GM12878 (cell line): ENCODE data around the gene CNTN4. TPM values are rescaled to one million over a fixed set of nuclear protein-coding genes. Genes with fewer than 3 reads are reported as not detected.
A peak's percentile ranks its signal among the peaks of the same experiment; 100 is the strongest.
"Not testable (repeated sequence)": the region's sequence is repeated elsewhere in the genome, so short reads cannot be mapped to it uniquely, and the experiment has no call there.

Source experiments
- ATAC-seq: fragments of 200-7000 bp; cut with Tn5 transposase; 3 replicates; pipeline ENCODE4 v1.9.1; 2020; ENCODE audit warnings: mild to moderate bottlenecking, moderate library complexity
- BruUV-seq: library from RNA; stranded (reverse); fragments of 400-500 nt; replicated peaks from 2 replicates; lab custom pipeline; 2021; lab: Mats Ljungman, UMichigan
- CTCF ChIA-PET: fragments of 300-600 bp; sonication (Branson Sonifier 250); formaldehyde crosslinking; extraction: SDS; loops from one replicate; lab custom pipeline; 2021; ENCODE audit warnings: inconsistent platforms; lab: Yijun Ruan, JAX
- POLR2A ChIA-PET: fragments of 350-600 bp; formaldehyde crosslinking; extraction: SDS; loops from one replicate; lab custom pipeline; 2021; ENCODE audit warnings: inconsistent platforms; lab: Charles Lee
- RAD21 ChIA-PET: fragments of 300-600 bp; sonication (Branson Sonifier 250); formaldehyde crosslinking; loops from one replicate; lab custom pipeline; 2023; ENCODE audit warnings: antibody characterized with exemption; ENCODE audit not compliant: unreplicated experiment; lab: Charles Lee
- SMC1A ChIA-PET: fragments of 300-600 bp; sonication (Branson Sonifier 250); formaldehyde crosslinking; loops from one replicate; lab custom pipeline; 2023; ENCODE audit not compliant: unreplicated experiment, uncharacterized antibody; lab: Charles Lee
- DNase-seq: peaks from one replicate; pipeline ENCODE4 v3.0.0-alpha.2; 2011; ENCODE audit warnings: low read depth, low spot score
- FAIRE-seq: peaks from 3 replicates; lab custom pipeline; 2011; peaks lifted over from hg19 to GRCh38; lab: Jason Lieb, UNC
- H2AFZ ChIP-seq: 2 replicates; pipeline ENCODE4 v1.6.0; 2011; ENCODE audit warnings: low read depth, low read length, control low read depth; ENCODE audit not compliant: control insufficient read depth
- H3K27ac ChIP-seq: 2 replicates; pipeline ENCODE4 v1.5.1; 2011; ENCODE audit warnings: control low read depth; ENCODE audit not compliant: control insufficient read depth, insufficient read depth
- H3K27me3 ChIP-seq, 2 experiments: replicated peaks in 1 of 2; 2 replicates each; pipeline versions ENCODE4 v1.6.0 to v1.6.1; 2011; ENCODE audit warnings: low read length in 1 of 2; ENCODE audit not compliant: control insufficient read depth in 2 of 2, insufficient read depth in 2 of 2
- H3K36me3 ChIP-seq, 2 experiments: 2 replicates each; pipeline ENCODE4 v1.5.1; 2011; ENCODE audit warnings: low read length in 1 of 2; ENCODE audit not compliant: control insufficient read depth in 2 of 2, insufficient read depth in 2 of 2
- H3K4me1 ChIP-seq: 2 replicates; pipeline ENCODE4 v1.6.1; 2011; ENCODE audit warnings: mild to moderate bottlenecking, low read length, moderate library complexity, mixed read lengths; ENCODE audit not compliant: control insufficient read depth, insufficient read depth
- H3K4me2 ChIP-seq: 2 replicates; pipeline ENCODE4 v1.6.0; 2011; ENCODE audit warnings: control low read depth; ENCODE audit not compliant: control insufficient read depth, insufficient read depth
- H3K4me3 ChIP-seq: fragments of 200-600 bp; sonication (generic); 2 replicates; pipeline ENCODE4 v1.5.1; 2016
- H3K79me2 ChIP-seq: 2 replicates; pipeline ENCODE4 v1.6.0; 2011; ENCODE audit warnings: low read length; ENCODE audit not compliant: control insufficient read depth, insufficient read depth
- H3K9ac ChIP-seq: 2 replicates; pipeline ENCODE4 v1.8.0; 2011; ENCODE audit warnings: low read length, control low read depth, mixed read lengths; ENCODE audit not compliant: control insufficient read depth, insufficient read depth
- H3K9me3 ChIP-seq: replicated peaks from 3 replicates; pipeline ENCODE4 v1.5.1; 2011; ENCODE audit warnings: mild to moderate bottlenecking, low read length; ENCODE audit not compliant: control insufficient read depth, insufficient read depth
- H4K20me1 ChIP-seq: 2 replicates; pipeline ENCODE4 v1.6.0; 2011; ENCODE audit not compliant: control insufficient read depth, insufficient read depth
- CBFB ChIP-seq: IDR thresholded peaks from 2 replicates; pipeline ENCODE4 v1.6.1; 2016; ENCODE audit warnings: antibody characterized with exemption, low read depth
- CEBPB ChIP-seq, 2 experiments: fragments of 150-350 bp in 1 of 2; IDR thresholded peaks; 2 replicates each; pipeline ENCODE4 v1.6.1; 2012 to 2014; ENCODE audit warnings: low read depth in 2 of 2, low read length in 2 of 2, borderline replicate concordance in 1 of 2, inconsistent platforms in 1 of 2
- EED ChIP-seq: sonication (generic); IDR thresholded peaks from 2 replicates; pipeline ENCODE4 v1.6.1; 2016; ENCODE audit warnings: antibody characterized with exemption, low read depth
- EP300 ChIP-seq, 2 experiments: fragments of 150-350 bp in 1 of 2; IDR thresholded peaks; 2 replicates each; pipeline ENCODE4 v1.6.1; 2011 to 2012; ENCODE audit warnings: low read depth in 2 of 2, low read length in 2 of 2, borderline replicate concordance in 1 of 2, improper control_type of control experiment in 1 of 2, inconsistent platforms in 1 of 2; ENCODE audit not compliant: control insufficient read depth in 1 of 2
- FOXM1 ChIP-seq: IDR thresholded peaks from 2 replicates; pipeline ENCODE4 v1.6.1; 2012; ENCODE audit warnings: low read depth, mild to moderate bottlenecking, inconsistent platforms, low read length, moderate library complexity
- MEF2A ChIP-seq: IDR thresholded peaks from 2 replicates; pipeline ENCODE4 v1.6.1; 2011; ENCODE audit warnings: low read depth, mild to moderate bottlenecking, low read length, moderate library complexity; ENCODE audit not compliant: insufficient read depth
- NFIC ChIP-seq: IDR thresholded peaks from 2 replicates; pipeline ENCODE4 v1.6.1; 2012; ENCODE audit warnings: low read depth, mild to moderate bottlenecking, inconsistent platforms, low read length, moderate library complexity
- PML ChIP-seq: IDR thresholded peaks from 2 replicates; pipeline ENCODE4 v1.6.1; 2012; ENCODE audit warnings: low read length, inconsistent platforms
- POU2F2 ChIP-seq: IDR thresholded peaks from 3 replicates; pipeline ENCODE4 v1.6.1; 2011; ENCODE audit warnings: low read depth, mild to moderate bottlenecking, low read length, borderline replicate concordance
- RUNX3 ChIP-seq: IDR thresholded peaks from 2 replicates; pipeline ENCODE4 v1.6.1; 2012; ENCODE audit warnings: low read length, inconsistent platforms
- YY1 ChIP-seq: IDR thresholded peaks from 2 replicates; pipeline ENCODE4 v1.6.1; 2011; ENCODE audit warnings: low read depth, mild to moderate bottlenecking, low read length
- WGBS: methylation state at CpG from one replicate; pipeline ENCODE4 v1.1.6; 2016; ENCODE audit warnings: low lambda C conversion rate; ENCODE audit not compliant: insufficient replicate concordance, insufficient coverage; ENCODE audit errors: missing lambda C conversion rate; 5-methylcytosine and 5-hydroxymethylcytosine counted together
- in situ Hi-C: fragments of 300-500 bp; cut with MboI; formaldehyde crosslinking; loops from 9 replicates; pipeline ENCODE4 v1.14.3; 2018; ENCODE audit warnings: mixed read lengths
- intact Hi-C: fragments of 100-400 bp; cut with micrococcal nuclease; formaldehyde crosslinking; loops from one replicate; pipeline ENCODE4 v1.14.2; 2022; ENCODE audit not compliant: unreplicated experiment
- polyA plus RNA-seq, 11 experiments: library from polyadenylated mRNA; depleted of rRNA in 4 of 11; unstranded in 6 of 11; stranded (reverse) in 5 of 11; fragments of >200 nt; fragmentation: Nextera tagmentation in 4 of 11; fragmentation: Illumina TruSeq in 1 of 11; extraction: Ambion mirVana in 4 of 11; extraction: Trizol in 1 of 11; gene quantifications; 1 replicate in 1 of 11; 2 replicates in 10 of 11; pipeline versions ENCODE4 v1.2.1 to v1.2.3, GENCODE V29; 2011 to 2016; ENCODE audit warnings: inconsistent platforms in 2 of 11, missing spikeins in 2 of 11, low read depth in 1 of 11
- total RNA-seq, 4 experiments: library from RNA; depleted of rRNA in 3 of 4; stranded (reverse); fragments of >200 nt in 3 of 4; fragmentation: Illumina TruSeq in 1 of 4; extraction: Trizol in 1 of 4; gene quantifications; 2 replicates each; pipeline versions ENCODE4 v1.2.1 to v1.2.3, GENCODE V29; 2013 to 2021

The CNTN4 gene
- total and polyA plus RNA-seq, 10 of the 15 experiments (the other 5 are each of a cell fraction or from before 2014, with no cell fraction given): 0.05 to 0.43 (median 0.15) TPM; not detected in 1

- H3K9me3 ChIP-seq, H4K20me1 ChIP-seq, in situ Hi-C loops, H3K9ac ChIP-seq, H3K79me2 ChIP-seq, H3K4me3 ChIP-seq, POLR2A ChIA-PET, H3K4me2 ChIP-seq, BruUV-seq, H3K36me3 ChIP-seq, H3K27me3 ChIP-seq, H2AFZ ChIP-seq, CTCF ChIA-PET: not testable (repeated sequence)
- SMC1A ChIA-PET: interaction anchor here (1.0 to 2.2 kb wide), 4 partner anchors 10 to 97 kb away, joined by 3 to 11 read pairs (median 4); no protein-coding TSS in a partner anchor
- RAD21 ChIA-PET: interaction anchor here (1.2 to 1.5 kb wide), 2 partner anchors 11 to 16 kb away, joined by 3 to 4 read pairs; no protein-coding TSS in a partner anchor
- peaks cover 12% of the 10 kb centered on the region for H3K4me1 ChIP-seq
- intact Hi-C loops: loop anchor here (1.0 kb wide), 1 partner anchor 8 kb away; no protein-coding TSS in a partner anchor
- TF ChIP-seq PML: 0 out of 2 replicates have a peak, but pooled peaks have one; percentile 65
- 0 out of 2 replicates have a peak, but pooled peaks have one; percentile 52 for TF ChIP-seq CBFB
- 0 out of 2 replicates have a peak, but pooled peaks have one; percentile 25 for TF ChIP-seq YY1
- 0 out of 2 replicates have a peak, but pooled peaks have one; percentile 41 for TF ChIP-seq MEF2A
- peak; percentile 49; the same call in 1 of the 2 replicates for TF ChIP-seq FOXM1
- peak; percentile 37; the same call in 1 of the 2 replicates for TF ChIP-seq EED
- 0 out of 3 replicates have a peak, but pooled peaks have one; percentile 17 for TF ChIP-seq POU2F2
- 0 out of 4 replicates have a peak, but pooled peaks of 1 of the 2 experiments have one; percentile 38 for TF ChIP-seq CEBPB (IDR thresholded peaks at IDR 0.05; ENCODE audit: borderline replicate concordance in 1 of 2, low read depth in 2 of 2, low read length in 2 of 2)
- TF ChIP-seq NFIC: peak; percentile 78; the same call in 1 of the 2 replicates
- 0 out of 4 replicates have a peak, but pooled peaks of 1 of the 2 experiments have one; percentile 20 for TF ChIP-seq EP300 (IDR thresholded peaks at IDR 0.05; ENCODE audit: borderline replicate concordance in 1 of 2, control insufficient read depth in 1 of 2, low read depth in 2 of 2, low read length in 2 of 2)
- TF ChIP-seq RUNX3: peak; percentile 72
- ATAC-seq (peak; percentile 90), FAIRE-seq (peak; percentile 99), DNase-seq (peak; percentile 48)
- H3K27ac ChIP-seq: peak overlapping the region; percentile 71
- WGBS: 0% methylated on average over 8 of the region's 8 CpGs
These were observed 428.7 kb downstream of the CNTN4 start for GRCh38 chr3:2527328-2527727.
